ENCODE measurements around the gene MCRIP1.

The MCRIP1 gene

GRCh38 chr17:81803728-81804558 is 29.1 kb downstream of the MCRIP1 start, which contains the start of gene GCGR:
GCGR (plus strand) TSS chr17:81804150; CDS start chr17:81809019, 4,869 bp downstream.
- no peak for DNase-seq (ENCODE audit: low read depth)

- DNase-seq (ENCODE audit: low read depth), result no peak
Observed at GRCh38 chr17:81802856-81803643, 30.0 kb downstream of the MCRIP1 start.

- no peak for DNase-seq (ENCODE audit: low read depth)
Observed at GRCh38 chr17:81802048-81802758, 30.9 kb downstream of the MCRIP1 start.

GRCh38 chr17:81801327-81801726 is 31.8 kb downstream of the MCRIP1 start:
- no peak for DNase-seq (ENCODE audit: low read depth)

- no peak for DNase-seq (ENCODE audit: low read depth)
Observed at GRCh38 chr17:81794509-81794908, 38.6 kb downstream of the MCRIP1 start.

- DNase-seq (ENCODE audit: low read depth), result no peak
Observed at GRCh38 chr17:81794074-81794476, 39.0 kb downstream of the MCRIP1 start.

GRCh38 chr17:81792675-81793615 is 40.1 kb downstream of the MCRIP1 start:
- no peak for DNase-seq (ENCODE audit: low read depth)
